Stimulated activated CD8-positive, alpha-beta memory T cell treated with anti-CD3 and anti-CD28 coated beads, Interleukin-15, amount 100 ng/mL, for 48 hours (primary cell): Measurements from ENCODE around the gene ATG9B.

Experiments
- DNase-seq, 2 donors: peaks; one replicate each; pipeline ENCODE4 v3.0.0-alpha.2; 2020; ENCODE audit warnings: low read depth in 2 of 2

The ATG9B gene

GRCh38 chr7:150966002-150966401 lies 58.3 kb downstream of the ATG9B start:
- no peak for DNase-seq

GRCh38 chr7:150965273-150965830 lies 58.9 kb downstream of the ATG9B start:
- no peak for DNase-seq
